ENCODE measurements around the gene ILF3. TPM values are rescaled to one million over a fixed set of nuclear protein-coding genes. Genes with fewer than 3 reads are reported as not detected.

Gene ILF3
- total and polyA plus RNA-seq, 5 experiments from 2014 or later = 79.6 to 391 (median 99.1) TPM

DNA sequence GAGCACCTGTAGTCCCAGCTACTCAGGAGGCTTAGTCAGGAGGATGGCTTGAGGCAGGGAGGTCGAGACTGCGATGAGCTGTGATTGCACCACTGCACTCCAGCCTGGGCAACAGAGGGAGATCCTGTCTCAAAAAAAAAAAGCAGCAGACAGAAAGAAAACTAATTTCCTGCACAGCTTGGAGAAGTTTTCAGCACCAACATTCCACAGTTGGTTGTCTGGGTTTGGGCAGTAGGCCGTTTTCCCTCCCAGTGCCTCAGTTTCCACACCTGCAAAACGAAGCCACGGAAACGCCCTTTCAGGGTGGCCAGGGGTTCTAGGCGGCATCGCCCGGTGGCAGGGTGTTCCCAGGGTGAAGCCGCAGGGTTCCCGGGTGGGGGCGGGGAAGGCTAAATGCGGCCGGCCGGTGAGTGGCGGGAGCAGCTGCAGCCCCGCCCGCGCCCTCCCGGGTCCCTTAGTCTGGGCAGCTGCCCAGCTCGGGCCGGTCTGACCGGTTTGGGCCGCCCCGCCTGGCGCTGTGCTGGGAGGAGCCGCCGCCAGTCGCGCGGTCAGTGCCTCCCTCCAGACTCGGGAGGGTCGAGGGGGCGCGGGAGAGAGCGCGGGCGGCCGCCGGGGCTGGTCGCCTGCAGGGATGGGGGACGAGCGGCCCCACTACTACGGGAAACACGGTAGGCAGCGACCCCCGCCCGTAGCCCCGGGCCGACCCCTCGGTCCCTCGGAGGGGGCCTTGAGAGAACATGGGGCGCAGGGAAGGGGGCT lies 29.0 kb upstream of the ILF3 start, which contains the start of gene SLC44A2:
TSS of gene SLC44A2 (plus strand) at position 551 of the 759 bp plus-strand sequence. CDS start at position 632, 81 bp downstream.
- peak within 1 kb of the TSS; percentile 81 to 92 (median 86) for H3K27ac Mint-ChIP-seq
- H3K36me3 Mint-ChIP-seq = peaks cover 0 to 51% (median 6%) of the 10 kb centered on the region in 3 donors
- peak within 1 kb of the TSS in 8 of 10 donors; percentile 39 to 81 (median 66) for H3K4me3 Mint-ChIP-seq
- H3K9me3 Mint-ChIP-seq = no peaks in the 10 kb centered on the region
- DNase-seq = no peak
- H3K4me1 Mint-ChIP-seq = peaks cover 22 to 53% (median 48%) of the 10 kb centered on the region in 4 donors
- no peaks in the 10 kb centered on the region for H3K27me3 Mint-ChIP-seq
- ATAC-seq = peak; percentile 22
- POLR2A ChIA-PET = interaction anchor here (0.5 to 2.0 kb wide), 6 partner anchors 9 to 74 kb away, joined by 3 to 12 read pairs (median 4); no protein-coding TSS in a partner anchor

DNA sequence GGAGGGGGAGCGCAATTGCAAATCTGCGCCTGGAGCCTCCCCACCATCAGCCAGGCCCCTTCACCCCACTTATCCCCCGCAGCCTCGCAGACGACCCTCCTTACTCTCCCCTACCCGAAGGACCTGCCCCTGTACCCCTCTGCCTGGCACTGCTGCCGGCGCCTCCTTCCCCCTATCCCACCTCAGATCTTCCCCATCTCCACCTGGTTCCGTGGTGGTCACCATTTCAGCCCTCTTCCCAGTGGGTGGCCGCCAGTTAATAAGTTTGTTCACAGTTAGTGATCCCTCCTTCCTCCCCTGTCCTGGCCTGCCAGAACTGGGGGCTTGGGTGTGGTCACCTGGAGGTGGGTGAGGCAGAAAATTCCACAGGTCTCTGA lies 28.4 kb upstream of the ILF3 start:
- H3K9me3 Mint-ChIP-seq = no peaks in the 10 kb centered on the region
- peaks cover 20 to 49% (median 44%) of the 10 kb centered on the region in 4 donors for H3K4me1 Mint-ChIP-seq
- POLR2A ChIA-PET = interaction anchor here (1.4 to 2.0 kb wide), 2 partner anchors 23 to 27 kb away, joined by 4 to 12 read pairs; no protein-coding TSS in a partner anchor
- peak overlapping the region in 8 of 10 donors; percentile 45 to 86 (median 69) for H3K27ac Mint-ChIP-seq
- no peaks in the 10 kb centered on the region for H3K27me3 Mint-ChIP-seq
- ATAC-seq (no peak), DNase-seq (no peak)
- peak overlapping the region in 3 of 10 donors; percentile 14 to 33 (median 19) for H3K4me3 Mint-ChIP-seq
- peaks cover 0 to 51% (median 6%) of the 10 kb centered on the region in 3 donors for H3K36me3 Mint-ChIP-seq

DNA sequence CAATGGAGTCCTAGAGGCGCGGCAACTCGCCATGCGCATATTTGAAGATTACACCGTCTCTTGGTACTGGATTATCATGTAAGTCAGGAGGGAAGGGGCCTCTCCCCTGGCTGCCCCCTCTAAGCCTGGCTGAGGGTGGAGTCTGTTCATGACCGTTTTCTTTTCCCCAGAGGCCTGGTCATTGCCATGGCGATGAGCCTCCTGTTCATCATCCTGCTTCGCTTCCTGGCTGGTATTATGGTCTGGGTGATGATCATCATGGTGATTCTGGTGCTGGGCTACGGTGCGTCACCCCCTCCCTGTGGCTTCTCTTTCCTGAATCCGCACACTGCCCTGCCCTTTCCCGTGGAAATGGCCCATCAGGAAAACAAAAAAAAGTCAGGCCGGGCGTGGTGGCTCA lies 22.3 kb upstream of the ILF3 start:
- DNase-seq (no peak), ATAC-seq (no peak)
- no peaks in the 10 kb centered on the region for H3K27me3 Mint-ChIP-seq
- peaks cover 0 to 88% (median 23%) of the 10 kb centered on the region in 3 donors for H3K36me3 Mint-ChIP-seq
- POLR2A ChIA-PET = interaction anchor here (0.7 kb wide), 2 partner anchors 46 to 344 kb away, joined by 3 to 5 read pairs; no protein-coding TSS in a partner anchor
- H3K4me3 Mint-ChIP-seq = no peak overlapping the region
- H3K4me1 Mint-ChIP-seq = peaks cover 5 to 14% (median 9%) of the 10 kb centered on the region in 4 donors
- H3K9me3 Mint-ChIP-seq = no peaks in the 10 kb centered on the region
- H3K27ac Mint-ChIP-seq = peak overlapping the region in 6 of 10 donors; percentile 40 to 90 (median 50)

DNA sequence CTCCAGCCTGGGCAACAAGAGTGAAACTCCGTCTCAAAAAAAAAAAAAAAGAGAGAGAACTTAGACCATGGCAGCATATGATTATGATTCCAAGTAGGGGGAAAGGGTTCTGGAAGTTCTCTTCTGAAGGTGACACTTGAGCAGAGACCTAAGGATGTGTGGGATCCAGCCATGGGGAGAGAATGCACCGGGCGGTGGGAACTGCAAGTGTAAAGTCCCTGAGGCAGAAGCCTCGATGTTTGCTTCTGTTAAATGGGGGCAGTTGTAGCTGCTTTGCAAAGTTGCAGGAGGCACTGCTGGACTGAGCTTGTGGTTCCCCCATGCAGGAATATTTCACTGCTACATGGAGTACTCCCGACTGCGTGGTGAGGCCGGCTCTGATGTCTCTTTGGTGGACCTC lies 19.7 kb upstream of the ILF3 start:
- no peak for ATAC-seq
- Mint-ChIP-seq H3K4me1 (peaks cover 9 to 21% (median 13%) of the 10 kb centered on the region in 4 donors), H3K27me3 (no peaks in the 10 kb centered on the region), H3K36me3 (peaks cover 5 to 93% (median 29%) of the 10 kb centered on the region in 3 donors), H3K4me3 (no peak overlapping the region), H3K9me3 (no peaks in the 10 kb centered on the region), H3K27ac (peak overlapping the region in 1 of 10 donors; percentile 18)
- DNase-seq = no peak
- POLR2A ChIA-PET = interaction anchor here (0.6 to 1.2 kb wide), 4 partner anchors 10 to 55 kb away, joined by 3 to 8 read pairs (median 4); no protein-coding TSS in a partner anchor

- H3K9me3 Mint-ChIP-seq = no peaks in the 10 kb centered on the region
Observed at GRCh38 chr19:10634963-10635362, 19.2 kb upstream of the ILF3 start.

GRCh38 chr19:10636304-10636972 lies 17.7 kb upstream of the ILF3 start:
- Mint-ChIP-seq H3K4me1 (peaks cover 11 to 32% (median 17%) of the 10 kb centered on the region in 4 donors), H3K36me3 (peaks cover 5 to 94% (median 29%) of the 10 kb centered on the region in 3 donors), H3K9me3 (no peaks in the 10 kb centered on the region), H3K27ac (peak overlapping the region in 9 of 10 donors; percentile 19 to 89 (median 70)), H3K27me3 (no peaks in the 10 kb centered on the region), H3K4me3 (no peak overlapping the region)
- ATAC-seq = no peak
- no peak for DNase-seq
- POLR2A ChIA-PET = interaction anchor here (0.6 to 0.9 kb wide), 2 partner anchors 30 to 56 kb away, joined by 3 to 4 read pairs; no protein-coding TSS in a partner anchor

More at GRCh38 chr19:10634963-10635362, 19.2 kb upstream of the ILF3 start:
- peaks cover 5 to 95% (median 29%) of the 10 kb centered on the region in 3 donors for H3K36me3 Mint-ChIP-seq
- POLR2A ChIA-PET = interaction anchor here (1.0 to 1.2 kb wide), 2 partner anchors 9 to 15 kb away, joined by 3 to 4 read pairs; no protein-coding TSS in a partner anchor
- peaks cover 9 to 21% (median 13%) of the 10 kb centered on the region in 4 donors for H3K4me1 Mint-ChIP-seq
- peak overlapping the region in 6 of 10 donors; percentile 18 to 46 (median 32) for H3K27ac Mint-ChIP-seq
- no peak for ATAC-seq
- no peak overlapping the region for H3K4me3 Mint-ChIP-seq
- no peak for DNase-seq
- no peaks in the 10 kb centered on the region for H3K27me3 Mint-ChIP-seq

- POLR2A ChIA-PET = interaction anchor here (1.3 kb wide), 1 partner anchor 30 kb away, joined by 3 read pairs; no protein-coding TSS in a partner anchor
- Mint-ChIP-seq H3K27ac (peak overlapping the region; percentile 19 to 91 (median 74)), H3K27me3 (no peaks in the 10 kb centered on the region), H3K9me3 (no peaks in the 10 kb centered on the region), H3K36me3 (peaks cover 5 to 90% (median 26%) of the 10 kb centered on the region in 3 donors), H3K4me1 (peaks cover 14 to 45% (median 27%) of the 10 kb centered on the region in 4 donors), H3K4me3 (no peak overlapping the region)
- DNase-seq (no peak), ATAC-seq (no peak)
Observed at GRCh38 chr19:10637894-10638293, 16.3 kb upstream of the ILF3 start.

DNA sequence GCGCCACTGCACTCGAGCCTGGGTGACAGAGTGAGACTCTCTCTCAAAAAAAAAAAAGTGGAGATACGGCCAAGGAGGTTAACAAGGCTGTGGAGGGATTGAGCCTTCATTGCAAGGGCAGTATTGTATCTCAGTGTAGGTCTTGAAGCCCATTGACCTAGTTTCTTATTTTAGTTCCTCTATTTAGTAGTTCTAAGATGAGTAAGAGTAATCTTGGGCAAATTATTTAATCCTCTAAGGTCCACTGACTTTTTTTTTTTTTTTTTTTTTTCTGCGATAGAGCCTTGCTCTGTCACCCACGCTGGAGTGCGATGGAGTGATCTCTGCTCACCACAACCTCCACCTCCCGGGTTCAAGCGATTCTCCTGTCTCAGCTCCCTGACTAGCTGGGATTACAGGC lies 14.3 kb upstream of the ILF3 start:
- Mint-ChIP-seq H3K4me1 (peaks cover 27 to 63% (median 46%) of the 10 kb centered on the region in 4 donors), H3K36me3 (peaks cover 5 to 85% (median 24%) of the 10 kb centered on the region in 3 donors), H3K27ac (peak overlapping the region in 7 of 10 donors; percentile 15 to 67 (median 36)), H3K4me3 (no peak overlapping the region), H3K27me3 (no peaks in the 10 kb centered on the region), H3K9me3 (no peaks in the 10 kb centered on the region)
- POLR2A ChIA-PET = interaction anchor here (0.6 to 2.2 kb wide), 4 partner anchors 22 to 59 kb away, joined by 3 to 14 read pairs (median 4); no protein-coding TSS in a partner anchor
- no peak for DNase-seq
- no peak for ATAC-seq

DNA sequence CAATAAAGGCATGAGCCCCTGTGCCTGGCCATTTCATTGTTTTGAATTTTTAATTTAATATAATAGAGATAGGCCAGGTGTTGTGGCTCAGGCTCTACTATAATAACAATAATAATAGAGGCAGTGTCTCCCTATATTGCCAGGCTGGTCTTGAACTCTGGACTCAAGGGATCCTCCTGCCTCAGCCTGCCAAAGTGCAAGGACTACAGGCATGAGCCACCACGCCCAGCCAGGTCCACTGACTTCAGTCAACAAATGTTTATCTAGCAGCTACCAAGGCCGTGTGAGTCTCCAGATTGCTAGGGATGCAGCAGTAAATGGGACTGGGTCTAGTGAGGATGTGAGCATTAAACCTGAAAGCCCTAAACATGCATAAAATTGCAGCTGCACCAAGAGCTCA lies 13.8 kb upstream of the ILF3 start:
- Mint-ChIP-seq H3K36me3 (peaks cover 5 to 79% (median 19%) of the 10 kb centered on the region in 3 donors), H3K9me3 (no peaks in the 10 kb centered on the region), H3K4me3 (peak overlapping the region in 1 of 10 donors; percentile 39), H3K27me3 (no peaks in the 10 kb centered on the region), H3K4me1 (peaks cover 27 to 62% (median 46%) of the 10 kb centered on the region in 4 donors), H3K27ac (peak overlapping the region in 7 of 10 donors; percentile 15 to 90 (median 58))
- POLR2A ChIA-PET = interaction anchor here (0.6 to 2.2 kb wide), 5 partner anchors 23 to 480 kb away, joined by 3 to 14 read pairs (median 4); no protein-coding TSS in a partner anchor
- ATAC-seq = no peak
- no peak for DNase-seq

DNA sequence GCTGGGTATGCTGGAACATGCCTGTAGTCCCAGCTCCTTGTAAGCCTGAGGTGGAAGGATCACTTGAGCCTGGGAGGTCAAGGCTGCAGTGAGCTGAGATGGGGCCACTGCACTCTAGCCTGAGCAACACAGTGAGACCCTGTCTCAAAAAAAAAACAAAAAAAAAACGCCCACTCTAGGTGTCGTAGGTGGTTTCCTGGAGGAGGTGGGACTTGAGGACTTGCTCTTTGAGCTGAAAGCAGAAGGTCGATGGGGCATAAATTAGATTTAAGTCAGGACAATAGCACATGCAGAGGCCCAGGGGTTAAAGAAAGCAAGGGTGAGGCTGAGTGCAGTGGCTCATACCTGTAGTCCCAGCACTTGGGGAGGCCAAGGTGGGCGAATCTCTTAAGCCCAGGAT lies 12.9 kb upstream of the ILF3 start:
- Mint-ChIP-seq H3K9me3 (no peaks in the 10 kb centered on the region), H3K27ac (peak overlapping the region; percentile 58 to 92 (median 86)), H3K27me3 (no peaks in the 10 kb centered on the region), H3K4me3 (peak overlapping the region in 6 of 10 donors; percentile 12 to 52 (median 30)), H3K36me3 (peaks cover 5 to 71% (median 15%) of the 10 kb centered on the region in 3 donors), H3K4me1 (peaks cover 24 to 60% (median 43%) of the 10 kb centered on the region in 4 donors)
- POLR2A ChIA-PET = interaction anchor here (0.6 to 5.7 kb wide), 7 partner anchors 8 to 60 kb away, joined by 3 to 84 read pairs (median 5); partner anchors contain the start of gene QTRT1
- no peak for DNase-seq
- ATAC-seq = no peak

- DNase-seq (no peak), ATAC-seq (peak in 1 of 2 donors; percentile 43)
- Mint-ChIP-seq H3K36me3 (peaks cover 5 to 57% (median 7%) of the 10 kb centered on the region in 3 donors), H3K4me3 (peak overlapping the region in 4 of 10 donors; percentile 43 to 82 (median 62)), H3K4me1 (peaks cover 22 to 52% (median 39%) of the 10 kb centered on the region in 4 donors), H3K27me3 (no peaks in the 10 kb centered on the region), H3K9me3 (no peaks in the 10 kb centered on the region), H3K27ac (peak overlapping the region in 8 of 10 donors; percentile 31 to 95 (median 91))
- POLR2A ChIA-PET = interaction anchor here (1.1 to 5.7 kb wide), 3 partner anchors 14 to 61 kb away, joined by 3 to 84 read pairs (median 4); no protein-coding TSS in a partner anchor
Observed at GRCh38 chr19:10642473-10643171, 11.5 kb upstream of the ILF3 start.

Data from naive thymus-derived CD8-positive, alpha-beta T cell (primary cell).